Measurements from ENCODE around the gene TTC23. TPM values are rescaled to one million over a fixed set of nuclear protein-coding genes. Genes with fewer than 3 reads are reported as not detected.
A peak's percentile ranks its signal among the peaks of the same experiment; 100 is the strongest.

Gene TTC23
- total RNA-seq, 4 donors from 2014 or later, result 19.9 to 45.3 (median 34.0) TPM

DNA sequence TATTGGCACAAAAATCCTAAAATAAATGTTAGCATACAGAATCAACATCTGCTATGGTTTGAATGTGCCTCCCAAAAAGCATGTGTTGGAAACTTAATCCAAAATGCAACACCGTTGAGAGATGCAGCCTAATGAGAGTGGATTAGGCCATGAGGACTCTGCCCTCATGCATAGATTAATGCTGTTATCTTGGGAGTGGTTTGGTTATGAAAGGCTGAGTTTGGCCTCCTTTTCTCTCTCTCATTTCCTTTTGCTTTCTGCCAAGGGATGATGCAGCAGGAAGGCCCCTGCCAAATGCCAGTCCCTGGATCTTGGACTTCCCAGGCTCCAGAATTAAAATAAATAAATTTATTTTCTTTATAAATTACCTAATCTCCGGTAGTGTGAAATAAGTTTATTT lies 95.1 kb downstream of the TTC23 start:
- Histone ChIP-seq H3K36me3 (no peaks in the 10 kb centered on the region), H3K9me3 (no peaks in the 10 kb centered on the region), H3K27ac (no peak overlapping the region), H3K27me3 (no peaks in the 10 kb centered on the region), H3K4me1 (peaks cover 10 to 25% of the 10 kb centered on the region in 2 donors), H3K4me3 (replicated peaks in 1 of 3) (no peak overlapping the region)
- intact Hi-C loops (cut with DNase I), result loop anchor here (10.0 kb wide), 1 partner anchor 51 kb away; no protein-coding TSS in a partner anchor
- DNase-seq, result no peak
- 70 to 76% methylated on average over 2 of the region's 2 CpGs for WGBS, 2 donors
- TF ChIP-seq, protein P1, sequence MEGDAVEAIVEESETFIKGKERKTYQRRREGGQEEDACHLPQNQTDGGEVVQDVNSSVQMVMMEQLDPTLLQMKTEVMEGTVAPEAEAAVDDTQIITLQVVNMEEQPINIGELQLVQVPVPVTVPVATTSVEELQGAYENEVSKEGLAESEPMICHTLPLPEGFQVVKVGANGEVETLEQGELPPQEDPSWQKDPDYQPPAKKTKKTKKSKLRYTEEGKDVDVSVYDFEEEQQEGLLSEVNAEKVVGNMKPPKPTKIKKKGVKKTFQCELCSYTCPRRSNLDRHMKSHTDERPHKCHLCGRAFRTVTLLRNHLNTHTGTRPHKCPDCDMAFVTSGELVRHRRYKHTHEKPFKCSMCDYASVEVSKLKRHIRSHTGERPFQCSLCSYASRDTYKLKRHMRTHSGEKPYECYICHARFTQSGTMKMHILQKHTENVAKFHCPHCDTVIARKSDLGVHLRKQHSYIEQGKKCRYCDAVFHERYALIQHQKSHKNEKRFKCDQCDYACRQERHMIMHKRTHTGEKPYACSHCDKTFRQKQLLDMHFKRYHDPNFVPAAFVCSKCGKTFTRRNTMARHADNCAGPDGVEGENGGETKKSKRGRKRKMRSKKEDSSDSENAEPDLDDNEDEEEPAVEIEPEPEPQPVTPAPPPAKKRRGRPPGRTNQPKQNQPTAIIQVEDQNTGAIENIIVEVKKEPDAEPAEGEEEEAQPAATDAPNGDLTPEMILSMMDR (IDR thresholded peaks at IDR 0.05), result no peak
- no peak for TF ChIP-seq POLR2A (IDR thresholded peaks at IDR 0.05)

DNA sequence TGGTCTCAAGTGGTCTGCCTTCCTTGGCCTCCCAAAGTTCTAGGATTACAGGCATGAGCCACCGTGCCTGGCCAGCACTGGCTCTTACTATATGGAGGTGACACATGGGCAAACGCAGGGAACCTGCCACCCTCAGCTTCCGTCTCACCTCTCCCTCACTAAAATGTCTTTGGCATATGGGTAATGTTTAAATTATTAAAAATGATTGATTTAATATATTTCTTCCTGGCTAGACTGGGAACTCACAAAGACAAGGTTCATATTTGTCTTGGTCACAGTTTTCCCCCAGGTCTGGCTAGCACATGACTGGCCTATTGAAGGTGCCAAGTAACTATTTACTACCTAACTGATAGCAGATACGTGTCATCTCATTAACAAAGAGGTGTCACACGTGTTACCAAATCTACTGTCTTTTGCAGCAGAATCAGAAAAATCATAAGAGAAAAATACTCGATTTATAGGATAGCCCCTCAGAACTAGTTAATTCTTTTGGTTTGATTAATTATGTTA lies 96.3 kb downstream of the TTC23 start:
- 83 to 91% methylated on average over 6 of the region's 6 CpGs for WGBS, 2 donors
- Histone ChIP-seq H3K27ac (no peak overlapping the region), H3K36me3 (no peaks in the 10 kb centered on the region), H3K9me3 (no peaks in the 10 kb centered on the region), H3K4me1 (peaks cover 10 to 13% of the 10 kb centered on the region in 2 donors), H3K4me3 (replicated peaks in 1 of 3) (no peak overlapping the region), H3K27me3 (no peaks in the 10 kb centered on the region)
- no peak for TF ChIP-seq POLR2A (IDR thresholded peaks at IDR 0.05)
- TF ChIP-seq, protein P1 (IDR thresholded peaks at IDR 0.05), result no peak
- intact Hi-C loops (cut with DNase I), result loop anchor here (10.0 kb wide), 1 partner anchor 52 kb away; no protein-coding TSS in a partner anchor
- DNase-seq, result no peak

DNA sequence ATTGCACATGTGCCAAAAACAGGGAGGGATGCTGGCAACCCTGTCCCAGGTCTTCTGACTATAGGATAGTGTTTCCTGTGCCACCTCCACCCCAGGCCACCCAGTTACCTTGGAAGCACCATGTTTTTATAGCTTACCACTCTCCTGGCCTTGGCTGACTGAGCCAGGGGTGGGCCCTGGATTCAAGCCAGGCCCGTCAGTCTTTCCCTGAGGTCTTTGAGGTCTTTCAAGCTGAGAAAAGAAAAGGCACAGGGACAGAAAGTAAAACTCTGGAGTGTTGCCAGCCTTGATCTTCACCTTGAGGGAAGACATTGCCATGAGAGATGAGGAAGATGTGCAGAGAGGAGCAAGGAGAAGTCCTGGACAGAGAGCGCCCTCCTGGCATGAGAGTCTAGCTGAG lies 98.2 kb downstream of the TTC23 start:
- no peak overlapping the region for H3K4me3 ChIP-seq (replicated peaks in 1 of 3)
- TF ChIP-seq POLR2A (IDR thresholded peaks at IDR 0.05), result no peak
- TF ChIP-seq, protein P1 (IDR thresholded peaks at IDR 0.05), result no peak
- H3K9me3 ChIP-seq, result no peaks in the 10 kb centered on the region
- 41 to 57% methylated on average over 2 of the region's 2 CpGs for WGBS, 2 donors
- intact Hi-C loops (cut with DNase I), result loop anchor here (10.0 kb wide), 1 partner anchor 54 kb away; no protein-coding TSS in a partner anchor
- DNase-seq, result peak; percentile 71 to 76
- H3K36me3 ChIP-seq, result no peaks in the 10 kb centered on the region
- H3K4me1 ChIP-seq, result peaks cover 10 to 12% of the 10 kb centered on the region in 2 donors
- no peaks in the 10 kb centered on the region for H3K27me3 ChIP-seq
- H3K27ac ChIP-seq, result peak overlapping the region in 1 of 3 donors; percentile 13

DNA sequence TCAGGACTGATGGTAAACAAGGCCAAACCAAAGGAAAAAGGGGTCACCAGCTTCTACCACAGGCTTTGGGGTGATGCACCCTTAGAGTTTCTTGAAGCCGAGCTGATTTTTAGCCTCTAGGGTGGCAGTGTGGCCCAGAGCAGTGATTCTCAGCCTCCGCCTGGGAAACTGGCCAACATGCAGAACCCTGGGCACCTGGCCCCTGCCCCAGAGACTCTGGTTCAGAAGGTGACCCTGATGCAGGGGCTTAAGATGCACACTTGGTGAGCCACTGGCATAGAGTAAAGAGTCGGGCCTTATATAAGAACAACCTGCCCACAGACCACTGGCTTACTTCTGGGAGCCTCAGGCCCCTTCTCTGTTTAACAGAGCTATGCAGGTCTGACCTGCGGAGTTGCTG lies 100.0 kb downstream of the TTC23 start:
- no peaks in the 10 kb centered on the region for H3K27me3 ChIP-seq
- no peak for DNase-seq
- H3K36me3 ChIP-seq, result no peaks in the 10 kb centered on the region
- H3K4me3 ChIP-seq (replicated peaks in 1 of 3), result no peak overlapping the region
- intact Hi-C loops (cut with DNase I), result no loop called here
- 91 to 94% methylated on average over 2 to 4 of the region's 4 CpGs for WGBS, 2 donors
- TF ChIP-seq, protein P1 (IDR thresholded peaks at IDR 0.05), result no peak
- no peak for TF ChIP-seq POLR2A (IDR thresholded peaks at IDR 0.05)
- H3K27ac ChIP-seq, result no peak overlapping the region
- H3K4me1 ChIP-seq, result peaks cover 10 to 12% of the 10 kb centered on the region in 2 donors
- no peaks in the 10 kb centered on the region for H3K9me3 ChIP-seq

DNA sequence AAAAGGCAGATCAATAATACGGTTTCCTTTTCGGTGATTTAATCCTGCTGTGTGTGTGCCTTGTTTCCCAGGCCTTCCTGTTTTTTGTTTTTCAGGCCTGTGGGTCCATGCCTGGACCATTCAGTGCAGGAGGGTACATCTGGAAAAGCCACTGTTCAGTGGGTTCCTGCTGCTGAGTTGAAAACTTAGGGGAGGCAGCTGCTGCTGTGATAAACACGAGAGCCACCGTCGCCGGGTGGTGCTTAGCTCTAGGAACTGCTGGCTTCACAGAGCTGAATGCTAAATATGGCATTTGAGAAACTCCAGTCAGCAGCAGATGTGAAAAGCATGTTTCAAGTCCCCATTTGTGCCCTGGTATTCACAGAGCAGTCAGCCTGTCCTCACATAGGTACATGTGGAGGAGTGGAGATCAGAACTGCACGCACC lies 100.5 kb downstream of the TTC23 start:
- no peaks in the 10 kb centered on the region for H3K27me3 ChIP-seq
- WGBS, 2 donors, result 77 to 79% methylated on average over 7 of the region's 7 CpGs
- H3K4me1 ChIP-seq, result peaks cover 10 to 16% of the 10 kb centered on the region in 2 donors
- H3K36me3 ChIP-seq, result no peaks in the 10 kb centered on the region
- H3K9me3 ChIP-seq, result no peaks in the 10 kb centered on the region
- no peak overlapping the region for H3K4me3 ChIP-seq (replicated peaks in 1 of 3)
- no peak overlapping the region for H3K27ac ChIP-seq
- DNase-seq, result no peak
- intact Hi-C loops (cut with DNase I), result no loop called here
- TF ChIP-seq POLR2A (IDR thresholded peaks at IDR 0.05), result no peak
- TF ChIP-seq, protein P1 (IDR thresholded peaks at IDR 0.05), result no peak

Data from thyroid gland (tissue), 4 donors.